Measurements from ENCODE around the gene SNED1.

The SNED1 gene

DNA sequence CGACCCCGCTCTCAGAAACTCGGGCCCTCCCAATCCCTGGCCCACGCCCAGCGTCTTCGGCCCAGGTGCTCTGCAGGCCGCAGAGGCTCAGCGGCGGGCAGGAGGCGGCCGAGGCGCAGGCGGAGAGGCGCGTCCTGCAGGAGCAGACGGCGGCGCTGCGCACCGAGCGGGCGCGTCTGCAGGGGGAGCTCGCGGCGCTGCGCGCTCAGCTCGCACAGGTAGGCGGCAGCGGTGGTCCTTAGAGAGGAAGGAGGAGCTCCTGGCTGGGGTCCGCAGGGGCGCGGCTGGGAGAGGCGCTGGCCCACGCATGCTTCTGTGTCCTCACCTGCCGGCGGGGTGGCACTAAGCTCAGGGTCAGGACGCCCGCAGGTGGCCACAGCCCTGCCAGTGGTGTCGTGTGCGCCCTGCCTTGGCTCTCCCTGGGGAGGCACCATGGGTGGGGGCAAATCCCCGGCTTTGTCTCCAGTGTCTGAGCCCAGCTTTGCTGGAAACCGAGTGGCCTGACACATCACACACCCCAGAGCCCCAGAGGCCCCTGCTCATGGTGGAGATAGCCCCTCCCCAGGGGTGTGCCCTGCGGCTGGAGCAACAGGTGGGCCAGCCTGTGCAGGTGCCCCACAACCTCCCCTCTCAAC, 14.9 kb upstream of the SNED1 start:
- no peak overlapping the region for H3K4me2 ChIP-seq (ENCODE audit: low read length)
- no peak overlapping the region for H3K4me3 ChIP-seq (ENCODE audit: low read length)
- H3K36me3 ChIP-seq (ENCODE audit: insufficient read depth, low read length): no peaks in the 10 kb centered on the region
- no peaks in the 10 kb centered on the region for H3K27me3 ChIP-seq (ENCODE audit: control insufficient read depth, insufficient read depth, low read length)
- no peak overlapping the region for H3K9ac ChIP-seq (ENCODE audit: low read depth, low read length)
- peaks cover 19% of the 10 kb centered on the region for H3K4me1 ChIP-seq (ENCODE audit: control insufficient read depth, insufficient read depth, low read length)
- peaks cover 8% of the 10 kb centered on the region for H3K9me3 ChIP-seq (replicated peaks; ENCODE audit: low read length)

DNA sequence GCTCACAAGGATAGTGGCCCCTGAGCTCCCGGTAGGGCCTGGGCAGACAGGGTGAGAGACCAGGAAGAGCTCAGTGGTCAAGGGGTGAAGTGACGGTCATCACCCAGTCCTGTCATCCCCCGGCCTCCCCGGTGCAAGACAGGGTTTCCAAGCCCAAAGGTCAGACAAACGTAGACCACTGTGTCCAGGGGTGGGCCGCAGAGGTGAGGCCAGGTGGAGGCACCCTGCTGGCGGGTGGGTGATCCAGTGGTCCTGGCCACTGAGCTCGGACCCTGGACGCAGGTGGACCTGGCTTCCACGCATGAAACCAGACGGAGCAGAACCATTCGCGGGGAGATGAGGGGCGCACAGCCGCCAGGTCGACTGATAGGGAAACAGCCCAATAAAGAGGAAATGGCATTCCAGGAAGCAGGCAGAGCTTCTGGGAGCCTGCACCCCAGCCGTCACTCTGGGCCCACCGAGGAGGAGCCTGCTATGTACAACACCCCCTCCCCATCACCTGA, 14.4 kb upstream of the SNED1 start:
- H3K4me2 ChIP-seq (ENCODE audit: low read length): no peak overlapping the region
- H3K4me1 ChIP-seq (ENCODE audit: control insufficient read depth, insufficient read depth, low read length): peaks cover 19% of the 10 kb centered on the region
- H3K27me3 ChIP-seq (ENCODE audit: control insufficient read depth, insufficient read depth, low read length): no peaks in the 10 kb centered on the region
- no peaks in the 10 kb centered on the region for H3K36me3 ChIP-seq (ENCODE audit: insufficient read depth, low read length)
- H3K9ac ChIP-seq (ENCODE audit: low read depth, low read length): no peak overlapping the region
- no peak overlapping the region for H3K4me3 ChIP-seq (ENCODE audit: low read length)
- H3K9me3 ChIP-seq (replicated peaks; ENCODE audit: low read length): peaks cover 10% of the 10 kb centered on the region

DNA sequence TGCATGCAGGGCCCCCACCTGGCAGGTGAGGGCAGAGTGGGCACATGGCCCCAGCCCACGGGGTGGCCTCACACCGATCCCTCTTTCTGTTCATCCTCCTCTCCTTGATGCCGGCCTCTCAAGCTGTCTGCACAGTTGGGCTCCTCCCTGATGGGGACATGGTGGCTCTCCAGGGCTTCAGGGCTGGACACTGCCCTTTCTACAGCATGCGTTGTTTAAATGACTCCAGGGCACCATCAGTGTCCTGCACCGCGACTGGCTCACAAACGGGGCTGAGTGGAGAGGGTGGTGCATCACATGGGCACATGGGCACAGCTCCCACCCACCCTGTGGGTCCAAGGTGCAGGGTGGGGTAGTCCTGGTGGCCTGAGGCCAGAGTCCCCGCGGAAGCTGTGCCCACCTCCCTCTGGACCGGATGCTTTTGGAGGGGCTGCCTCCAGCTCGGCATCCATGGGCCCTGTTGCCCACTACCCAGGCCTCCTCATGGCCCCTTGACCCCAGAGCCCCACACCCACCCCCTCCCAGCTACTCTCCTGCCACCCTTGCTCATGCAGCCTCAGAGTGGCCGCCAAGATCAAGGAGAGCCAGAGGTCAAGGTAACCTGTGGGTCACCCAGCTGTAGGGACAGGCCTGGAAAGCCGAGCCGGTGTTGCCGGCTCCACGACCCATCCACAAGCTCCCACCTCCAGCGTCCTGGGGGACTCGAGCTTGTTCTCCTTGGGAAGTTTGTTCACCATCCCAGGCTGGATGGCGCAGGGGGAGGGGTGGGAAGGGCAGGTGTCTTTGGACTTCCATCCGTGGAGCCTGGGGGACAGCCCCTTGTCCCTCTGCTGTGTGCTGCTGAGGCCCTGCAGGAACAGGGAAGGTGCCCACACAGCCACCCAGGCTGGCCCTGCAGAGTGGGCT, 12.3 kb upstream of the SNED1 start:
- H3K9ac ChIP-seq (ENCODE audit: low read depth, low read length): no peak overlapping the region
- H3K27me3 ChIP-seq (ENCODE audit: control insufficient read depth, insufficient read depth, low read length): no peaks in the 10 kb centered on the region
- no peaks in the 10 kb centered on the region for H3K36me3 ChIP-seq (ENCODE audit: insufficient read depth, low read length)

DNA sequence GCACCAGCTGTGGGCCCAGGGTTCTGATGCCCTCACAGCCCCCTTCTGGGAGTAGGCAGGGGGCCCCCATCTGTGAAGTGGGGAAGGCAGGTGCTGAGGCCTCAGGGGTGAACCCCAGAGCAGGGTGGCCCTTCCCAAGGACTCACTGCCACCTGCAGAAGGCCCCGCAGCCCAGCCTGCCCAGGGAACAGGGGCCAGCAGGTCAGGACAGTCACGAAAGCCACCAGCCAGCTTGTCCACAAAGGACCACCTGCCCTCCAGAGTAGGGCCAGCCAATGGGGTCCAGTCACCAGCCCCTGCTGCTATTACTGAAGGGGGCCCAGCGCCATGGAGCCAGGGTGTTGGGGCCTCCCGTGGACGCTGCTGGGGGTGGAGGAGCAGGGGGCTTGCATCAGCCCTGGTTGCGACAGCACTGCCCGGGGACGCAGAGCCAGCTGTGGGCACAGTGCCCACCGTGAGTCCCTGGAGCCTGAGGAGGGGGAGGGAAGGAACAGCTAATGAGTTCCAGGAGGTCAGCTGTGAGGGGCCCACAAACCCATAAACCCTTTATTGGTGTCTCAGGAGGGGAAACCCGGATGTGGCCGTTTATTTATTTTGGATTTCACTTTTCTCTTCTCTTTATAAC, 11.5 kb upstream of the SNED1 start:
- peaks cover 29% of the 10 kb centered on the region for H3K4me1 ChIP-seq (ENCODE audit: control insufficient read depth, insufficient read depth, low read length)
- H3K4me3 ChIP-seq (ENCODE audit: low read length): no peak overlapping the region
- H3K9ac ChIP-seq (ENCODE audit: low read depth, low read length): no peak overlapping the region
- peak overlapping the region; percentile 36 for H3K4me2 ChIP-seq (ENCODE audit: low read length)
- peaks cover 10% of the 10 kb centered on the region for H3K9me3 ChIP-seq (replicated peaks; ENCODE audit: low read length)
- no peaks in the 10 kb centered on the region for H3K27me3 ChIP-seq (ENCODE audit: control insufficient read depth, insufficient read depth, low read length)
- no peaks in the 10 kb centered on the region for H3K36me3 ChIP-seq (ENCODE audit: insufficient read depth, low read length)

More for the DNA sequence above, 12.3 kb upstream of the SNED1 start:
- Histone ChIP-seq H3K4me2 (ENCODE audit: low read length) (no peak overlapping the region), H3K4me3 (ENCODE audit: low read length) (no peak overlapping the region), H3K4me1 (ENCODE audit: control insufficient read depth, insufficient read depth, low read length) (peaks cover 24% of the 10 kb centered on the region), H3K9me3 (replicated peaks; ENCODE audit: low read length) (peaks cover 10% of the 10 kb centered on the region)

DNA sequence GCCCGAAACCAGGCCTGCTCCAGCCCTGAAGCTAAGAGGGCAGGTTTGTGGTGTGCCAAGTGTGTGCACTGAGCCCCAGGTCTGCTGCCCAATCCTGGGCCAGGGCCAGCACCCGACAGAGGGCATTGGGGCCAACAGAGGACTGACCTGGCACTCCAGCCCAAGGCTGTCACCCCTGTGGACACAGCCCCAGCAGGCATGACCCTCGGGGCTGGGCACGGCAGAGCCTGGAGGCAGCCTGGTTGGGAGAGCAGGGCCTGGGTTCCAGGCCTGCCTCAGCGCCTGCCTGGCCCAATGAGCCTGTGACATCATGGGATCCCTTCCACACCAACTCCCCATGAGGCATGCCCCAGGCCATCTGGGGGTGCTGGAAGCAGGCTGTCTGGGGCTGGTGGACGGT, 10.8 kb upstream of the SNED1 start:
- no peaks in the 10 kb centered on the region for H3K36me3 ChIP-seq (ENCODE audit: insufficient read depth, low read length)
- H3K27me3 ChIP-seq (ENCODE audit: control insufficient read depth, insufficient read depth, low read length): no peaks in the 10 kb centered on the region
- H3K4me2 ChIP-seq (ENCODE audit: low read length): peak overlapping the region; percentile 36
- H3K4me3 ChIP-seq (ENCODE audit: low read length): peak overlapping the region; percentile 29
- H3K4me1 ChIP-seq (ENCODE audit: control insufficient read depth, insufficient read depth, low read length): peaks cover 36% of the 10 kb centered on the region
- peaks cover 10% of the 10 kb centered on the region for H3K9me3 ChIP-seq (replicated peaks; ENCODE audit: low read length)
- H3K9ac ChIP-seq (ENCODE audit: low read depth, low read length): no peak overlapping the region

DNA sequence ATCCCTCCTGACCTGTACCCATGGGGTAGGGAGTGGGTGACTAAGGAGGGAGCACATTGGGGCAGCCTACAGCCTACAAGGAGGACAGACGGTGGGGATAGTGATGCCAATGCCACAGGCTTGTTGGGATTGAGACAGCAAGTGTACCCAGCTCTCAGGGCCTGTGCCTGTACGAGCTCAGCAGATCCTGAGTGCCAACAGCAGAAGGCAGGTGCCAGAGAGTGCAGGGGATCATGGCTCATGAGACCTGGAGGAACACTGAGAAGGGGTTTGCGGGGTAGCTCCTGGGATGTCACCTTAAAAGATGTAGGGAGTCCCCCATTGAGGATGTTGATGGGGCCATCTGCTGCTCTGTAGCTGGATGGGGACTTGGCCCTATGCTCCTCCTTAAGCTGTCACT, 10.3 kb upstream of the SNED1 start:
- Histone ChIP-seq H3K9ac (ENCODE audit: low read depth, low read length) (no peak overlapping the region), H3K9me3 (replicated peaks; ENCODE audit: low read length) (peaks cover 10% of the 10 kb centered on the region), H3K4me2 (ENCODE audit: low read length) (no peak overlapping the region), H3K4me3 (ENCODE audit: low read length) (no peak overlapping the region), H3K4me1 (ENCODE audit: control insufficient read depth, insufficient read depth, low read length) (peaks cover 37% of the 10 kb centered on the region), H3K27me3 (ENCODE audit: control insufficient read depth, insufficient read depth, low read length) (no peaks in the 10 kb centered on the region), H3K36me3 (ENCODE audit: insufficient read depth, low read length) (no peaks in the 10 kb centered on the region)

DNA sequence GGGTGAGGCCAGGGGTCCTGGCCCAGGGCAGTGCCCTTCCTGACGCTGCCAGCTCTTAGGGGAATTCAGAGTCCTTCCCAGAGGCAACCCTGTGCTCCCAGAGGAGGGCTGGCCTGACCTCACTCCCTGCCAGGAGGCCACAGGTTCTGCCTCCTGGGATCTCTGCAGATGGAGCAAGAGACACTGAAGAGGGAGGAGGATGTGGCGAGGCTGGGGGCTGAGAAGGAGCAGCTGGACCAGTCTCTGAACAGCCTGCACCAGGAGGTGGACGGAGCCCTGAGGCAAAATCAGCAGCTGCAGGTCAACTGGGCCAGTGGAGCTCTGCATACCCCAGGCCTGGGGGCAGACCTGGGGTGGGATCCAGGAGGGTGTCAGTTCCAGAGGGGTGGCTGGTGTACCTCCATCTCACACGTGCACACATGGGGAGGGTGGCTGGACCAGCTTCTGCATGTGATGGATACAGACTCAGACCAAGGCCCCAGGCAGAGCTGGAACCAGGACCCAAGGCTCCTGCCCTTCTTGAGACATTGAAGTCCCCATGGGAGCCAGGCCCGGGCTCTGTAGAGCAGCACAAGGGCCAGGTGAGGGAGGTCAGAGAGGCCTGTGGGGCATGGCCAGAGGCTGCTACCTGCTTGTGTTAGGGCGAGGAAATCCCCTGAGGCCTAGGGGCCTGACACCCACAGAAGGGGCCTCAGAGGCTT, 9.7 kb upstream of the SNED1 start:
- Histone ChIP-seq H3K9me3 (replicated peaks; ENCODE audit: low read length) (peaks cover 10% of the 10 kb centered on the region), H3K4me2 (ENCODE audit: low read length) (no peak overlapping the region), H3K4me1 (ENCODE audit: control insufficient read depth, insufficient read depth, low read length) (peaks cover 37% of the 10 kb centered on the region), H3K9ac (ENCODE audit: low read depth, low read length) (no peak overlapping the region), H3K36me3 (ENCODE audit: insufficient read depth, low read length) (no peaks in the 10 kb centered on the region), H3K4me3 (ENCODE audit: low read length) (no peak overlapping the region), H3K27me3 (ENCODE audit: control insufficient read depth, insufficient read depth, low read length) (no peaks in the 10 kb centered on the region)

DNA sequence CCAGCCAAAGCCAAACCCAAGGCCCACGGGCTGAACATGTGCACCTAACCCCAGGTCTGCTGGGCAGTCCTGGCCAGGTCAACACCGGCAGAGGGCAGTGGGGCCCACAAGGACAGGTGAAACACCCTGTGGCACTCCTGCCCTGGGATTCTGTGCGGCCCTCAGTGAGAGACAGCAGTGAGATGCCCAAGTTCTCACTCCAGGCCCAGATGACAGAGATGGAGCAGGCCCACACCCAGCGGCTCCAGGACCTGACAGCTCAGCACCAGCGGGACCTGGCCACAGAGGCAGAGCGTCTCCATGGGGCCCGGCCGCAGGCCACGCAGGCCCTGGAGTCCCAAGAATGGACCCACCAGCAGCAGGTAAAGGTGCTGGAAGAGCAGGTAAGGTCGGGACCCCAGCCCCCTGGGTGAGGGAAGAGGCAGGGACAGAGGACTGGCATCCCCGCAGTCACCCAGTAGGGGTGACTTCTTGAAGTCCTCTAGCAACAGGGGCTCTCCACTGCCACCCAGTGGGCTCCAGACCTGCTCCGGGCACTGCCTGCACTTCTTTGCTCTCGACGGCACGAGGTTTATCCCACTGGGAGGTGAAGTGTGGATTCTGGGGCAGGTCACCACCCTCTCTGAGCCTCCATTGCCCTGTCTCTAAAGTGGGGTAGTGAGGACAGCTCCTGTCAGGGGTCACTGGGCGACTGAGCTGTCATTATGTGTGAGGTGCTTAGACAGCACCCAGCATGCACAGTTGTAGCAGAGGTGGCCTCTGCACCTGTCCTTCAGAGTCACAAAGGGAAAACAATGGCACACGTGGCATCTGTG, 8.8 kb upstream of the SNED1 start:
- Histone ChIP-seq H3K4me3 (ENCODE audit: low read length) (no peak overlapping the region), H3K27me3 (ENCODE audit: control insufficient read depth, insufficient read depth, low read length) (no peaks in the 10 kb centered on the region), H3K36me3 (ENCODE audit: insufficient read depth, low read length) (no peaks in the 10 kb centered on the region), H3K4me1 (ENCODE audit: control insufficient read depth, insufficient read depth, low read length) (peaks cover 42% of the 10 kb centered on the region), H3K4me2 (ENCODE audit: low read length) (no peak overlapping the region), H3K9ac (ENCODE audit: low read depth, low read length) (no peak overlapping the region), H3K9me3 (replicated peaks; ENCODE audit: low read length) (peaks cover 10% of the 10 kb centered on the region)

DNA sequence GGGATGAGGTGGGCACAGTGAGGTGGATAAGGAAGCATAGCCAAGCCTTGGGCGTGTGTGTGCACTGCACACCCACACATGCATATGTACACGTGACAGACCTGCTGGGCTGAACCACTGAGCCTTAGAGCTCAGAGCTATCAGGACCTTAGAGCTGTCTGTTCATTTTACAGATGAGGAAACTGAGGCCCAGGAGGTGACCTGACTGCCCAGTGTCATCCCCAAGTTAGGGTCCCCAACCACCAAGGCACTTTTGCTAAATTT, 8.2 kb upstream of the SNED1 start:
- Histone ChIP-seq H3K4me1 (ENCODE audit: control insufficient read depth, insufficient read depth, low read length) (peaks cover 43% of the 10 kb centered on the region), H3K9ac (ENCODE audit: low read depth, low read length) (no peak overlapping the region), H3K27me3 (ENCODE audit: control insufficient read depth, insufficient read depth, low read length) (no peaks in the 10 kb centered on the region), H3K36me3 (ENCODE audit: insufficient read depth, low read length) (no peaks in the 10 kb centered on the region), H3K9me3 (replicated peaks; ENCODE audit: low read length) (peaks cover 10% of the 10 kb centered on the region), H3K4me3 (ENCODE audit: low read length) (no peak overlapping the region), H3K4me2 (ENCODE audit: low read length) (no peak overlapping the region)

DNA sequence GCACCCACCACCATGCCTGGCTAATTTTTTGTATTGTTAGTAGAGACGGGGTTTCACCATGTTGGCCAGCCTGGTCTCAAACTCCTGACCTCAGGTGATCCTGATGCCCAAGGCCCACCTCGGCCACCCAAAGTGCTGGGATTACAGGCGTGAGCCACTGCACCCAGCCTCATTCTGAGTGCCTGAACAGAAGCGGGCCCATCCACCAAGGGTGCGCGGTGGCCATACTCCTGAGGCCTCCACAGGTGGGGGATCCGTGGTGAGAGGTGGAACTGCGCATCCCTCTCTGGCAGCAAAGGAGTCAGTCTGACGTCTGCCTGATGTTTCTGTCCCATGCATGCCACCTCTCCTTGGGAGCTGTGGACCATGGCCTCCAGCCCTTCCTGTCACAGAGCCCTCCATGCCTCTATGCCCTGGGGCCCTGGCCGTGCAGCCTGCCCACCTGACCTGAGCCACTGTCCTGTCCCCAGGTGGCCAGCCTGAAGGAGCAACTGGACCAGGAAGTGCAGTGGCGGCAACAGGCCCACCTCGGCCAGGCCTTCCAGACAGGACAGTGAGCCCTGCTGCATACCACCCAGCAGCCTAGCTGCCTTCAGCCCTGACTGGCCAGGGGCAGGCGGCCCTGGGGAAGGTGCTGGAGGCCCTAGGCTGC, 7.6 kb upstream of the SNED1 start:
- no peaks in the 10 kb centered on the region for H3K27me3 ChIP-seq (ENCODE audit: control insufficient read depth, insufficient read depth, low read length)
- H3K4me2 ChIP-seq (ENCODE audit: low read length): peak overlapping the region; percentile 64
- no peaks in the 10 kb centered on the region for H3K36me3 ChIP-seq (ENCODE audit: insufficient read depth, low read length)
- H3K9me3 ChIP-seq (replicated peaks; ENCODE audit: low read length): peaks cover 10% of the 10 kb centered on the region
- peaks cover 43% of the 10 kb centered on the region for H3K4me1 ChIP-seq (ENCODE audit: control insufficient read depth, insufficient read depth, low read length)
- peak overlapping the region; percentile 52 for H3K4me3 ChIP-seq (ENCODE audit: low read length)
- peak overlapping the region; percentile 56 for H3K9ac ChIP-seq (ENCODE audit: low read depth, low read length)

All from skeletal muscle satellite cell (primary cell).